ENCODE results near the gene QSOX1. TPM values are rescaled to one million over a fixed set of nuclear protein-coding genes. Genes with fewer than 3 reads are reported as not detected.

QSOX1 gene
- total and polyA plus RNA-seq, 2 of the 4 experiments (the other 2 are of a cell fraction) = 102 to 791 TPM

GRCh38 chr1:180204231-180204630, 49.6 kb downstream of the QSOX1 start:
- Histone ChIP-seq H2AK5ac (ENCODE audit: low read depth, low read length) (no peak overlapping the region; the same call in 1 of the 2 replicates), H3K9me1 (ENCODE audit: insufficient read depth, low read length) (peaks cover 16% of the 10 kb centered on the region), H3K4me1 (ENCODE audit: control insufficient read depth, insufficient read depth, low read length) (no peaks in the 10 kb centered on the region; the same call in 1 of the 2 replicates), H4K5ac (ENCODE audit: low read depth, low read length) (no peak overlapping the region), H3K9ac (ENCODE audit: low read depth, low read length) (no peak overlapping the region), H2BK15ac (ENCODE audit: low read depth, low read length) (no peak overlapping the region), H2BK5ac (ENCODE audit: low read depth, low read length, poor library complexity, severe bottlenecking) (no peak overlapping the region), H2AFZ (replicated peaks; ENCODE audit: low read length, poor library complexity) (no peak overlapping the region), H3K4me3 (ENCODE audit: insufficient read depth, low read depth, low read length) (no peak overlapping the region), H3K14ac (replicated peaks; ENCODE audit: low read depth, low read length) (no peak overlapping the region), H2AK9ac (replicated peaks; ENCODE audit: low read depth, low read length, poor library complexity) (no peak overlapping the region), H3K4me2 (ENCODE audit: low read depth, low read length) (no peak overlapping the region), H3K18ac (ENCODE audit: low read depth, low read length) (no peak overlapping the region), H3K79me1 (ENCODE audit: low read depth in 1 of 2, low read length in 2 of 2) (0 out of 4 replicates have a peak, but pooled peaks cover 0 to 4% of the 10 kb centered on the region in 2 experiments), H2BK20ac (ENCODE audit: low read depth, low read length) (no peak overlapping the region), H4K8ac (ENCODE audit: low read depth in 2 of 2, low read length in 2 of 2) (no peak overlapping the region), H3K27me3 (ENCODE audit: control insufficient read depth, insufficient read depth, low read length) (no peaks in the 10 kb centered on the region), H3K56ac (ENCODE audit: extremely low read depth, insufficient read depth, low read length) (no peak overlapping the region), H3K23ac (ENCODE audit: low read depth, low read length) (no peak overlapping the region), H3K36me3 (ENCODE audit: control insufficient read depth, insufficient read depth, low read length) (peaks cover 27% of the 10 kb centered on the region), H3K27ac (ENCODE audit: insufficient read depth, low read length) (no peak overlapping the region), H2BK120ac (ENCODE audit: low read depth, low read length) (no peak overlapping the region), H3K9me3 (ENCODE audit: control insufficient read depth, insufficient read depth, low read length) (no peaks in the 10 kb centered on the region), H4K91ac (ENCODE audit: insufficient read depth, low read depth, low read length) (no peak overlapping the region), H4K20me1 (ENCODE audit: insufficient read depth, low read length) (peaks cover 28% of the 10 kb centered on the region), H3K4ac (ENCODE audit: low read depth, low read length) (no peak overlapping the region)
- ChIA-PET CTCF (no interaction called here), POLR2A (ENCODE audit: unreplicated experiment) (no interaction called here)
- 74% methylated on average over 3 of the region's 6 CpGs; no CpG with 5 or more reads in 1 of the 2 experiments for WGBS, 2 experiments (ENCODE audit: extremely low coverage in 2 of 2, insufficient read length in 1 of 2)
- in situ Hi-C loops (cut with MboI; ENCODE audit: low sequenced_read_pairs) = no loop called here
- DNase-seq (no peak), ATAC-seq (ENCODE audit: low read depth) (peak; percentile 8)
- no peak for TF ChIP-seq RCOR1 (IDR thresholded peaks at IDR 0.05; ENCODE audit: insufficient replicate concordance, low read length)
- no peak for TF ChIP-seq CTCF (conservative IDR thresholded peaks at IDR 0.05; ENCODE audit: low read depth, low read length)
- TF ChIP-seq CHD1 (IDR thresholded peaks at IDR 0.05; ENCODE audit: low read depth, low read length) = no peak
- no peak for TF ChIP-seq RAD21 (IDR thresholded peaks at IDR 0.05; ENCODE audit: low read length)
- no peak for TF ChIP-seq BHLHE40 (IDR thresholded peaks at IDR 0.05; ENCODE audit: low read depth, low read length)
- no peak for TF ChIP-seq RFX5 (IDR thresholded peaks at IDR 0.05; ENCODE audit: low read depth, low read length)
- TF ChIP-seq SMC3 (IDR thresholded peaks at IDR 0.05; ENCODE audit: low read depth, low read length) = no peak
- no peak for TF ChIP-seq CEBPB (IDR thresholded peaks at IDR 0.05; ENCODE audit: low read depth, low read length)
- TF ChIP-seq FOS (IDR thresholded peaks at IDR 0.05; ENCODE audit: low read depth, low read length) = no peak
- no peak for TF ChIP-seq ELK1 (IDR thresholded peaks at IDR 0.05; ENCODE audit: borderline replicate concordance, low read depth, low read length)
- dilution Hi-C loops (cut with HindIII; ENCODE audit: low sequenced_read_pairs, unreplicated experiment) = no loop called here
- BruUV-seq (replicated peaks) = no TSS peak
- intact Hi-C loops (cut with micrococcal nuclease) = loop anchor here (5.0 kb wide), 1 partner anchor 278 kb away; no protein-coding TSS in a partner anchor
